GM19467 (cell line): Measurements from ENCODE around the gene NOXO1.
A peak's percentile ranks its signal among the peaks of the same experiment; 100 is the strongest.
"Not testable (repeated sequence)": the region's sequence is repeated elsewhere in the genome, so short reads cannot be mapped to it uniquely, and the experiment has no call there.

ENCODE experiments used
- ATAC-seq: cut with Tn5 transposase; IDR thresholded peaks from one replicate; pipeline ENCODE4 v1.9.1; 2021; ENCODE audit warnings: mild to moderate bottlenecking, moderate library complexity; ENCODE audit not compliant: unreplicated experiment

Gene NOXO1

DNA sequence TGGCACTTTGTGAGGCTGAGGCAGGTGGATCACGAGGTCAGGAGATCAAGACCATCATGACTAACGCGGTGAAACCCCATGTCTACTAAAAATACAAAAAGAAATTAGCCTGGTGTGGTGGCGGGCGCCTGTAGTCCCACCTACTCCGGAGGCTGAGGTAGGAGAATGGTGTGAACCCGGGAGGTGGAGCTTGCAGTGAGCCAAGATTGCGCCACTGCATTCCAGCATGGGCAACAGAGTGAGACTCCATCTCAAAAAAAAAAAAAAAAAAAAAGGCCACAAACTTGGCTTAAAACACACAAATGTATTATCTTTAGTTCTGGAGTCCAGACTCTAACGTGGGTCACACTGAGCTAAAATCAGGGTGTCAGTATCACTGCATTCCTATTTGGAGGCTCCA is 30.5 kb upstream of the NOXO1 start:
- not testable (repeated sequence) for ATAC-seq

DNA sequence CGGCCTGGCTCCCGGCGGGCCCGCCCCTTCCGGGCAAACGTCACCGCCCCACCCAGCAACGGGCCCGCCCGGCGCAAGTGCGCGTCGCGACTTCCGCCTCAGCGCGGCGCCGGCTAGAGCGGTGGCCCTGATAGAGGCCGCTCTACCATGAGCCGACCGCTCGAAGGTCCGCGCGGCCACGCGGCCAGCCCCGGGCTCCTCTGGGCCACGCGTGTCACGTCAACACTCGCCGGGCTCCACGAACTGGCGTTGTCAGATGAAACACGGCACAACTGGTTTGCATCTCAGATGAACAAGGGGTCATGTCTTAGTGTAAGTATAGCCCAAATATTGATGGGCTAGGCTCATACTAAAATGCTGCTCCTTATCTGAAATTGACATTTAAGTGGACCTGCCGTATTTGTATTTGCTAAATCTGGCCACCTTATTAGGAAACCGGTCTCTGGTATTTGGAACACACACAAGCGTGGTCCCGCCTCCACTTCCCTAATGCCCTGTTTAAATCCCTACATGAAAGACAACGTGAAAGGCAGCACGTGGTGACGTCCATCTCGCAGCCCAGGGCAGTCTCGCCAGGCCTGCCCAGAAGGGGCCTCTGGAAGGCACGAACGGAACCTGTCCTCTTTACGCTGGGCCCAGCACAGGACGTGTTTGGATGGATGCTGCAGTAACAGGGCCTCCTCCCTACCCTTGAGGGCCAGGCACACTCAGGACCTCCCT is 28.7 kb upstream of the NOXO1 start, which contains the start of gene ZNF598:
Gene ZNF598, minus strand, starts transcription at position 31 of the 720 bp plus-strand sequence.
- peak; percentile 78 for ATAC-seq

DNA sequence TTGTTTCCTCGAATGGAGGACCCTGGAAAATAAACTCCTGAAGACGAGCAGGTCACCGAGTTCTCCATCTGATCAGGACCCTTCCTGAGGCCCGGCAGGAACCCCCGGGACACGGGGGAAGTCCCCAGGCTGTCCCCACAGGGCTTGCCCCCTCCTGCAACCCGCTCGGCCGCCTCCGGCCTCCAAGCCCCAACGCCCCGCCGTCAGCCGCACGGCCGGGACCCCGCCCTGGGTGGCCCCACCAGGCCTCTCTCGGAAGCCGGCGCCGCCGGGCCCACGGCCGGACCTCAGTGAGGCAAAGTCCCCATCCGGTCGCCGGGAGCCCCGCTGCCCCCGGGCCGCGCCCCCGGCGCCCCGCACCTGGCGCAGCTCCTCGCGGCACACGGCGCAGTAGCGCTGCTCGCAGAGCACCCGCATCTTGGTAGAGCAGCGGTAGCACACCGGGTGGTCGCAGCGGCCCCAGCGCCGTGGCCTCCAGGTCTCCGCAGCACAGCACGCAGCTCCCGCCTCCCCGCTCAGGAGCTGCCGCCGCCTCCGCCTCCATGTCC is 28.0 kb upstream of the NOXO1 start:
- peak; percentile 36 for ATAC-seq

DNA sequence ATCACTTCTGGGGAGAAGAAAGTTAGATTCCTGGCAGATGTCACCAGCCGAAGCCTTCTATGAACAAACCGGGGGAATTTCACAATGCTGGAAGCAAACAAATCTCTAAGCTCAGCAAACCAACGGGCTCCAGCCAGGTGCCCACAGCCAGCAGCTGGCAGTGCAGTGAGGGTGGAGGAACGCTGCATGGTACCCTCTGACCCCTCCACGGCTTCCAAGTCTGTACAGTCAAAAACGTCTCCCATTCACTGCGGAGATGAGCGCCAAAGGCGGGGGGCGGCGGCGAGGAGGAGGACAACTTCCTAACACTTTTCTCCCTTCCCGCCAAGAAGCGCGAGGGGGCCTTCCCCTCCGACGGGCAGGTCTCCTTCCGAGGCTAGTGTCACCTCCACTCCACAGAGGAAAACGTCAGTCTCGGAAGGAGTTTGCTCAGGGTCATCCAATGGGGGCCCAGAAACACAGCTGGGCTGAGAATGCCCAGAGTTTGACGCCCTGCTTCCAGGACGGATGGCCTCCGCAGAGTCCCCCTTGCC is 27.4 kb upstream of the NOXO1 start:
- ATAC-seq, result no peak

DNA sequence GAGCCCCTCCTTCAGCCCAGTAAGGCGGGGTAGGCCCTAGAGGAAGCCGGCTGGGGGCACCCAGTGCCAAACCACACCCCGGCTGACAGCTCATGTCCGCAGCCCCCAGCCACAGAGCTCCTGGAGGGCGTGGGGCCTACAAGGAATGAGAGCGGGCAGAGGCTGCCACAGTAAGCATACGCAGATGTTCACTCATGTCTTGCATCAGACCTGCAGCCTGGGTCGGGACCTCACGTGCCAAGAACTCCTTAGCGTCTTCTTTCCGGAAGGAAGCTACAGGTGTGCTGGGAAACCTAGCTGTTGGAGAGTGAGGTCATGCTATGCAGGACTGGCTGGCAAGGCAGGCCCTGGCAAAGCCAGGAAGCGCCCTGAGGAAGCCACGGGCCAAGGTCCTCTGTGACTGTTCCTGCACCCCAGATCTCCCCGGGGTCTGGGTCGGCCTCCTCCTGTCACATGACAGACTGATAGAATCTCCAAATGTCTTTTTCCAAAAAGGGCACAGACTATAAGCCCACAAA is 26.8 kb upstream of the NOXO1 start:
- ATAC-seq, result no peak

DNA sequence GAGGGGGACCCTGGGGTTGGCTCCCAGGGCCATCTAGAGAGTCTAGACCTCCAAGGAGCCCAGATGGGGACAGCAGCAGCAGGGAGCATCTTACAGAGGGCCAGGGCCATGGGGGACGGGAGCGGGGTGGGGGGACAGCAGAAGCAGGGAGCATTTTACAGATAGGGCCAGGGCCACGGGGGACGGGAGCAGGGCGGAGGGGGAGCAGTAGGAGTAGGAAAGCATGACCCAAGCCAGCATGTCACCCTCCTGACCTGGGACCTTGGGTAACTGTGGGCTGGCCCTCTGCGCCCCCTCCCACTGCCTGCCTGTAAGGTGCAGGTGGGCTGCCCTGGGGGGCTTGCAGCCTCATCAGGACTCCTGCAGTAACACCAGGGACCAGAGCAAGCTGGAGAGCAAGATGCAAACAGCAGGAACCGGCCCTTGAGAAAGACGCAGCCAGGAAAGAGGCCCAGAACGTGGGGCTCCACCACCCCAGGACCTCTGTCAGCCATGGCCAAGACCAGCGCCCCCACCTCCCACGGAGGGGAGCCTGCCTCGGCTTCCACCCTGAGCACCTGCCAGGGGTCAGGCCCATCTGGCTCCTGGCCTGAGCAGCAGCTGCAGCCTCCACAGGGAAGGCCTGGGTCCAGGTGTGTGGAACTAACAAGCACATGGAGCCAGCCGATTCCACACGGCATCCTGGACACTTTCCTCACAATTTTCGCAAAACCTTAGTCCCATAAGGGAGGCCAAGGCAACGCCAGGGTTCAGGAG is 26.0 kb upstream of the NOXO1 start:
- no peak for ATAC-seq

DNA sequence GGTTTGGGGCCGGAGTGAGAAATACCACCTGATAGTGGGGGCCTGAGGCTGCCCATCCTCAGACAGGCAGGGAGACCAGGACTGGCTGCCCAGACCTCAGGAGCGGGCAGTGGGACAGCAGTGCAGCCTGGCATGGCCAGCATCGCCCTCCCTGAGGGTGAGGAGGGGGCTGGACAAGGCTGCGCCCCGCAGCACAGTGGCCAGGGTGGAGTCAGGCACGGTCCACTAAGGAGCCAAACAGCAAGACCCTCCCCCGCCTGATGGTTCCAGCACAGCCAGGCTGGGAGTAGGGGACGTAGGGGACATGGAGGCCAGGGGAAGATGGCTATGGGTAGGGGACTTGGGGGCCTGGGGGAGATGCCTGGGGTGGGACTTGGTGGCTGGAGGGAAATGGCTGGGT is 25.0 kb upstream of the NOXO1 start:
- no peak for ATAC-seq

DNA sequence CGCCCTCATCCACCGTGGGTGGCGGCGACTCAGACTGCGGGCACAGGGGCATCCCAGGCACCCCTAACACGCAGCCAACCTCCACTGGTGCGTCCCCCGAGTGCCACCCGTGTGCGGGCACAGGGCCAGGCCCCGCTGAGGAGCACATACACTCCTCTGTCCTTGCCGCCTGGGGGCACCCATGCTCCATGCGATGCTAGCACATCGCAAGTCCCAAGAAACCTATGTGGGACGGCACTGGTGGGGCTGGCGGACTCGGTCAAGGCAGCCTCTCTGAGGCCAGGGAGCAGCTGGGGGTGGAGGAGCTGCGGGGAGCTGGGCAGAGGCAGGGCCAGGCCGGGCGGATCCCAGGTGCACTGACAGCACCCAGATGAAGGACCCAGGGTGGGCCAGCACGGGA is 24.4 kb upstream of the NOXO1 start:
- no peak for ATAC-seq

DNA sequence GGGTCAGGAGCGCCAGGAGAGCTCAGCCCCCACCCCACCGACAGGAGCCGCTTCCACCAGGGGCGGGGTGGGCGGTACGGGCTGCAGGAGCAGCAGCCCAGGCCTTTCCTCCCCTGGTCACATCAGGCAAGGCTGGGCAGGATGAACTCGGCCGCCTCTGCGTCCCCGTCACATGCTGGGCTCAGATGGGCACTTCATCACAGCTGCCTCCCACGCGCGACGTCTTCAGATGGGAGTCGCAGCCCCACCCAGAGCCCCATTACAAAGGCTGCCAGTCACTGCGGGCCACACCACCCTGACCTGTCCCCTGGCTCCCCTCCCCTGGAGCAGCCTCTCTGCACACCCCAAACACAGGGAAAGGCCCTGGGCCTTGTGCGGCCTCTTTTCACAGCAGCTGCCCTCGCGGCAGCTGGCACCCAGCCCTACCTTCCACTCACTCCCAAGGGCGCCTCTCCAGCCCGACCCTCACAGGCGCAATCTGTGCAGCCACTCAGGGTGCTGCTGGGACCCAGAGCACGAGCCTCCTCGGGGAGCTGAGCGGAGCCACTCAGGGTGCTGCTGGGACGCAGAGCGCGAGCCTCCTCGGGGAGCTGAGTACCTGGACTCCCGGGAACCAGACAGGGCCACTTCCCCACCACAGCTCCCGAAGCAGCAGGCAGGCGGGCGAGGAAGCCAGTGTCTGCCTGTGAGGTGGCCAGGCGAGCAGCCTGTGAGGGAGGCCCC is 23.7 kb upstream of the NOXO1 start:
- ATAC-seq, result no peak

DNA sequence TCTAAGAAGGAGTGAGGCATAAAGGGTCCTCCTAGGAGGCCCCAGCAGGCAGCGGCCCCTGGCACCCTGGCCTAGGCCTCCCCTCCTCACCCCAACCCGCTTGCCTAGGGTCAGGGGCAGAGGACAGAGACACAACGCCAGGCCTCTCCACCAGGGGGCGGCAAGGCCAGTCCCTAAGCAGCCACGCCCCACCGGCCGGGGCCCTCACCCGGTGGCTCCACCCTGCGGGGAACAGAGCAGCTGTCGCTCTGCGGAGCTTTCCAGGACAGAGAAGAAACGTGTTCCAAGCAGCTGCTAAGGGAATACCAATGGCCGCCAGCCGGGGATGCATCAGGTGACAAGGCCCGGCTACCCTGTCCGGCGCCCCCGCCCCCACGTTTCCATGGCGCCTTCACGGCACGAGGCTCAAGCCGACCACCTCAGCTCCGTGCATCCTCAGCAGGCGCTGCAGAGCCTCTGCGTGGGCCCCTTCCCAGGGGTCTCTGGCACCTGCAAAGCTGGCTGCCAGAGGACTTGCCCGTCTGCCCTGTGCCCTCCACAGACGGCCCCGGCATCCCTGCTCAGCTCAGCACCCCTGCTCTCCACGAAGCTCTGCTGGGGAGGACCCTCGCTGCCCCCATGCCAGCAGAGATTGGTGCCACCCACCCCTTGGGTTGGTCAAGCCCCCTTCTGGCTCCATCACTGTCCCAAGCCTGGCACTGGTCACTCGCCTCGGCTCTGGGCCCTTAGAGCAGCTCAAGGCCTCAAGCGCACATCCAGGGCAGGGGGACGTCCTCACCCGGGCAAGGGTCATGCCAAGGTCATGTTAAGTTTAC is 22.8 kb upstream of the NOXO1 start:
- ATAC-seq, result peak; percentile 51

DNA sequence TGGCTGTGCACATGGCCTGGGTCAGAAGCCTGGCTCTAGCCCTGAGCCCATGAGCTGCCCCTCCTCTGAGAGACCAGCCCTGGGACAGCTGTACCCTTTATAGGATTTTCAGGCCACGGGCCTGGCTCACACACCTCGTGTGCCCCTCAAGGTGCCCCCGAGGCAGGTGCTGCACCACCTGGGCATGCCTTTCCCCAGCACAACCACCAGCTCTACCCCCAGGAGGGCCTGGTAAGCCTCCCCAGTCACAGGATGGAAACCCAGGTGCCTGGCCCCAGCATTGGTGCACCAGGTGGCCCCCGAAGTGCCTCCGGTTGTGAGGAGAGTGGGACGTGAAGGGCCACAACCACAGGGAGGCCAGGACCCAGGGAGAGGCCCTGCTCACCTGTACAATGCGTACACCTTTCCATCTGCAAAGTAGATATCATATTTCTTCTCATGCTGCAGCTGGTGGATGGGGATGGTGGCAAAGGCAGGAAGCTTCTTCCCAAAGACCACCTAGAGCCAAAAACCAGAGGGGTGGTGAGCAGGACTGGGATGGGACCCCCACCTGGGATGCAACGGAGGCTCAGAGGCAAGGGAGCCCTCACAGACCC is 22.1 kb upstream of the NOXO1 start:
- no peak for ATAC-seq

DNA sequence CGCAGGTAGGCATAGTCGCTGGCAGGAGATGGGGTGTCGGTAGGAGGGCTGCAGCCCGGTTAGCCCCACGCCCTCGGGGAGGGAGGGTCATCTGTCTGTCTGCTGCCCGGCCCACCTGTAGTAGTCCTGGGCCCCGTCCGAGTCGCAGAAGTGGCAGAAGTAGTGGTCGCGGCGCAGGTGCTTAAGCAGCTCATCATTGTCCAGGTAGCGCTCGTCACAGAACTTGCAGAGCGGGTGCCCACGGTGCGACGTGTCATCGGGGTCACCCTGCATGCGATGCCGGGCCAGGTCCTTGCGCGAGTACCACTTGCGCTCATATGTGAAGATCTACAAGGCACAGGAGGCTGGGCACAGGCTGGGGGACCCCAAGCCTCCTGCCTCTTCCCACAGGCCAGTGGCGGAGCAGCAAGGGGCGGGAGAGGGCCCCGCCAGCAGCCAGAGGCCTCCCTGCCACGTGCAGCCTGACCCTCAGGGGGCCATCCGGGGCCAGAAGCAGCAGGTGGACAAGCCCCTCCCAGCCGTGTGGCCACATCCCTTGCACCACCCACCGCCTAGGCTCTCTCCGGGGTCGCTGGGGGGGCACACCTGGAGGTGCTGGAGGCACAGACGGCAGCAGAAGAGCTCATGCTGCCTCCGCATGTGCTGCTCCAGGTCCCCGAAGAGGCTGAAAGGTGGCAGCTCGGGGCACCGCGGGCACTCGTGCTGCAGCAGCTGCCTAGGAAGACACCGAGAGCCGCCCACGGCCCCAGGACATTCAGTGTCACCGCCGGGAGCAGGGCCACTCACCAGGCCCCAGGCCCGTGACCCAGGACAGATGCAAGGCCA is 21.3 kb upstream of the NOXO1 start:
- no peak for ATAC-seq

DNA sequence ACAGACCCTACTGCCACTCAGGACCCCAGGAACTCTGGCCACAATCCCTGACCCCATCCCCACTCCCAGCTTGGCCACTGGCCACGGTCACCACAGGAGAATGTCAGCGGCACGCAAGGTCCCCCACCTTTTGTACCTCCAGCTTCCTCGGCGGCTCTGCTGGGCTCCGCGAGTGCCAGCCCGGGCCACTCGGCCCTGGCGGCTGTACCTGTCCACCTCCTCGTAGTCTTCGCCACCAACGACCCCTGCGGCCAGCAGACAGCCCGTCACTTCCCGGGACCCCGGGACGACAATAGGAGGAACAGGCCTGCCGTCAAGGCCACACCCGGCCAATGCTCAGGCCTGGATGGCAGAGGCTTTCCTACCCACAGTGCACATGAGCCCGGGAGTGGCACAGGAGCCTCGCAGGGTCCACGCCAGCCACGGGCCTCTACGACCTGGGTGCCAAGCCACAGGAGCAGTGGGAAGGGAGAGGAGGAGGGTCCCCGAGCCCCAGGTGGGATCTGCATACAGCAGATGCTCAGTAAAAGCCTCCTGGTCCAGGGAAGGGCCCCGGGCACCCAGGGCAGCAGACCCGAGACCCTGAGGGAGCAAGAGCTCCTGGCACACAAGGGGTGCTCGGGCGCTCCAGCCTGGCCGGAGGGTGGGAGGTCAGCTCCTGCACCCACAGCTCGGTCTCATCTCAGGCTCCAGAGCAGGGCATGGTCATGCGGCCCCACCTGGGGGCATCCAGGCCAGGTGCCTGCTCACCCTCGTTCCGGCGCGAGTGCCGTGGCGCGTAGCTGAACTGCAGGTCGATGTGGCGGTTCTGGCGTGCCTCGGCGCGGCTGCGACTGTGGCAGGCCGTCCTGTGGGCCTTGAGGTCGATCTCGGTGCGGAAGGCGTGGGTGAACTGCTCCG is 20.4 kb upstream of the NOXO1 start:
- no peak for ATAC-seq

DNA sequence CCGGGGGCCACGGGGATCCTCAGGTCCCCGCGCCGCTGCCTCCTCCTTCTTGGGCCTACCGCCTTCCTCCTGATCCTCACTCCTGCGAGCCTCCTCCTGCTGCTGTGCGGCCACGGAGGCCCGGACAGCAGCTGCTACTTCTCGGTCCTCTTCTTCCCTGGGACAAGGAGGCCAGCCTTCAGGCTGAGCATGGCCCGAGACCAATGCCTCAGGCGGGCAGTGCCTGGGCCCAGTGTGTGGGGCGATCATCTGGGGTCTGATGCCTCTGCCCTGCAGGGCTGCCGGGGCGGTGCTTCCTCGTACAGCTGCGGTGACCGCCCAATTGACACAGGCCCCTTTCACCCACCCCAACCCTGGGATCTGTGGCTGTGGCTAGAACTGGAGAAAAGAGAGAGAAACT is 19.8 kb upstream of the NOXO1 start:
- no peak for ATAC-seq

DNA sequence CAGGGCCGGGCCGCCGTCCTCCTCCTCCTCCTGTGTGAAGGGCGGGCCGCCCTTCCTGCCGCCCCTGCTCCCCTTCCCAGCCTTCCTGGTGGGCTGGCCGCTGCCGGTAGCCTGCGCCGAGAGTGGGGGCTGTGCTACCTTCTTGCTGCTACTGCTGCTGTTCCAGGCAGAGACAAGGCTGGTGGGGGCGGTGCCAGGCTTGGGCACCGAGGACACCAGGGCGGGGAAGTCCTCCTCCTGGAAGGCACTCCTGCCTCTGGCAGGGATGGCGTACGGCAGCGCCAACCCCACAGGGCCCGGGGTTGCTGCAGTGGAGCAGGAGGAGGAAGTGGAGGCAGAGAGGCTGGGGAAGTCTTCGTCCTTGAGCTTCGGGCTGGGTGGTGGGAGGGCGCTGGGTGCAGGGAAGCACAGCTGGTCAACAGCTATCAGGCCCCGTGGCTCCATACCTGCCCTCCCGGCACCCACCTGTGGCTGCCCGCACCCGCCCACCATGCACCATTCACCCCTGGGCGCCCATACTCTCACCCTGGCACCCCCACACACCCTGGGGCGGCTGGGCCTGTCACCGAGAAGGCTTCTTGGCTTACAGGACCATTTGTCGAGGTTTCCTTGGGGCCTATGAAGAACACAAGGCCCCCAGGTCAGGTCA is 18.7 kb upstream of the NOXO1 start:
- no peak for ATAC-seq

DNA sequence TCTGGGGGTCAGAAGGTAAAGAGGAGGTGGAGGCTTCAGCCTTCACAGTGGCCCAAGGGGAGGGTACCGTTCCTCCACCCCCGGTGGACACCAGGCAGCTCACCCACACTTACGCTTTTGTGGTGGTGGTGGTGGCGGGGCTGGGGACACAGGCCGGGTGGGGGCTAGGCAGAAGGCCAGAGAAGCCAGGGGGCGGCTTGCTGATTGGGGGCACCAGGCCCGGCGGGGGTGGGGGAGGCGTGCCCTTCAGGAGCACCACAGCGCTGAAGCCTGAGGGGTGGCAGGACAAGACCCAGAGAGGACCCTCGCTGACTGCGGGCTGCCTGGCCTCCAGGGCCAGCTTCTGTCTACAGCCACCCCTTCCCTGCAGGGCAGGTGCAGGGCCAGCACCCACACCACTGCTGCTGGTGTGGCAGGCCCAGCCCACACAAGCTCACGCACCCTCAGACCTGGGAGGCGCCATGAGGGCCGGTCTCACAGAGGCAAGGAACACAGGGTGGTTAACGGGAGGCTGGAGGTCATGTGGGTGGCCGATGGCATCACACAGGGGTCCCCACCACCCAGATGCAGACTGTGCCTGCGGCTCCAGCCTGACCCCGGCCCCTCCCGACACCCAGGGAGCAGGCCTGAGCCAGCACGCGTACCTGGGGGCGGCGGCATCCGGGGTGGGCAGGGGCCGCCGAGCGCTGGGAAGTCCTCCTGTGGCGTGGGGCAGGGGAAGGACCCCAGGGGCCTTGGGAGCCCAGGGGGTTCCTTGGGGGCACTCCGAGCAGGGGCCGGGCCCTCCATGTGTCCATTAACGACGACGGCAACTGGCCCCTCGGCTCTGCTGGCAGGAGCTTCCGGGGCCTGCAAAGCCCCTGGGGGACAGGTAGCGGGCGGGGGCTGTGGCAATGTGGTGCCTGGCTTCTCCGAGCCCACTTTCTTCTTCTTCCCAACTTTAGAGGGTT is 17.9 kb upstream of the NOXO1 start:
- ATAC-seq, result no peak
